ENCODE data around the gene RFTN1.

Gene RFTN1

DNA sequence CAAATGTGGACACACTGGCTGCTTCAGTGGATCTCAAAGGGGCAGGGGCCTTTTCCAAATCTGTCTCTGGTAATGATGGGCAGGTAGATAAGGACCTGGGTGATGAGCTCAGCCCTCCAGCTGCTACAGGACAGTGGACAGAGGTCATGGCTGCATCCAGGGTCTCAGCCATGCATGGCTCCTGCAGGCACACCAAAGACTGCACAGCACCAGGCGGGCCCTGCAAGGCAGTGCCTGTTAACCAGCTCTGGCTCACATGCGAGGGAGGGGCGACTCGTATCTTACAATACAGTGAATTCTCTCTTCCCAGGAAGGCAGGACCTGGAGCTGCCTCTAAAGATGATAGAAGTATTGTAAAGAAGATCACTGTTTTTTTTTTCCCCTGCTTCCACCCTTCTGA lies 189.8 kb downstream of the RFTN1 start:
- Histone ChIP-seq H3K4me3 (ENCODE audit: low read length) (no peak overlapping the region), H3K36me3 (ENCODE audit: control insufficient read depth, low read length) (peaks cover 96% of the 10 kb centered on the region), H3K4me1 (ENCODE audit: control insufficient read depth, low read length) (peaks cover 6% of the 10 kb centered on the region; the same call in 1 of the 2 replicates), H3K27ac (ENCODE audit: low read depth, low read length) (no peak overlapping the region), H3F3A (ENCODE audit: control insufficient read depth, insufficient read depth) (peaks cover 6% of the 10 kb centered on the region), H3K79me2 (ENCODE audit: control insufficient read depth, low read length) (peaks cover 49% of the 10 kb centered on the region), H3K9me2 (replicated peaks; ENCODE audit: control insufficient read depth, low read length) (no peaks in the 10 kb centered on the region), H4K20me1 (ENCODE audit: control insufficient read depth, insufficient read depth, low read depth, low read length) (peaks cover 2% of the 10 kb centered on the region; the same call in 1 of the 2 replicates), H3K4me2 (ENCODE audit: low read length) (no peak overlapping the region), H3K27me3 (ENCODE audit: control insufficient read depth, low read length) (no peaks in the 10 kb centered on the region), H3K9me3 (ENCODE audit: control insufficient read depth, insufficient read depth, low read length) (no peaks in the 10 kb centered on the region)
- no peak for TF ChIP-seq EZH2phosphoT487 (IDR thresholded peaks at IDR 0.05; ENCODE audit: borderline replicate concordance, low read length)
- TF ChIP-seq CTCF (IDR thresholded peaks at IDR 0.05; ENCODE audit: low read depth, low read length, poor library complexity, severe bottlenecking), result no peak

DNA sequence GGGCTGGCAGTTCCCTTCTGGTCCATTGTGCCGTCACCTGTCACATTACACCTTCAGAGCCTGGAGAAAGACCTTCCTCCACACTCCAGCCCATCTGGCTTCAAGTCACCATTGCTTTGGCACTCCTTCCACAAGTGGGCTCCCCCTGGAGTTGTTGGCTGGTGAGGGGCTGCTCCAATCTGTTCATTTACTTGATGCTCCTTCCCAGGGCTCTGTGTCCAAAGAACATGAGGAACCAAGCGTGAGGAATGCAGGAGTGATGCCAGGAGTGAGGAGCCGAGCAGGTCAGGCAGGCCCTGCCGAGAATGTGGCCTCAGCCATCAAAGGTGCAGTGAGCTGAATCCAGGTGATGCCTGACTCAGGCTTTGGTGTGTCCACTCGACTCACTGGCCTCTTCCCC lies 191.3 kb downstream of the RFTN1 start:
- Histone ChIP-seq H3K27me3 (ENCODE audit: control insufficient read depth, low read length) (no peaks in the 10 kb centered on the region), H3K4me2 (ENCODE audit: low read length) (no peak overlapping the region), H3K79me2 (ENCODE audit: control insufficient read depth, low read length) (peaks cover 44% of the 10 kb centered on the region), H3K4me1 (ENCODE audit: control insufficient read depth, low read length) (peaks cover 6% of the 10 kb centered on the region; the same call in 1 of the 2 replicates), H3K9me2 (replicated peaks; ENCODE audit: control insufficient read depth, low read length) (no peaks in the 10 kb centered on the region), H4K20me1 (ENCODE audit: control insufficient read depth, insufficient read depth, low read depth, low read length) (peaks cover 3% of the 10 kb centered on the region; the same call in 1 of the 2 replicates), H3K9me3 (ENCODE audit: control insufficient read depth, insufficient read depth, low read length) (no peaks in the 10 kb centered on the region), H3K36me3 (ENCODE audit: control insufficient read depth, low read length) (peaks cover 99% of the 10 kb centered on the region), H3K27ac (ENCODE audit: low read depth, low read length) (no peak overlapping the region), H3F3A (ENCODE audit: control insufficient read depth, insufficient read depth) (peaks cover 10% of the 10 kb centered on the region), H3K4me3 (ENCODE audit: low read length) (no peak overlapping the region)
- TF ChIP-seq EZH2phosphoT487 (IDR thresholded peaks at IDR 0.05; ENCODE audit: borderline replicate concordance, low read length) (no peak), CTCF (IDR thresholded peaks at IDR 0.05; ENCODE audit: low read depth, low read length, poor library complexity, severe bottlenecking) (no peak)

GRCh38 chr3:16320711-16321110 lies 192.8 kb downstream of the RFTN1 start:
- H3K36me3 ChIP-seq (ENCODE audit: control insufficient read depth, low read length), result peaks cover 99% of the 10 kb centered on the region
- H3K9me2 ChIP-seq (replicated peaks; ENCODE audit: control insufficient read depth, low read length), result no peaks in the 10 kb centered on the region
- H3K4me3 ChIP-seq (ENCODE audit: low read length), result no peak overlapping the region
- 0 out of 2 replicates have a peak, but pooled peaks cover 2% of the 10 kb centered on the region for H3K4me1 ChIP-seq (ENCODE audit: control insufficient read depth, low read length)
- H3F3A ChIP-seq (ENCODE audit: control insufficient read depth, insufficient read depth), result peaks cover 13% of the 10 kb centered on the region
- peaks cover 33% of the 10 kb centered on the region for H3K79me2 ChIP-seq (ENCODE audit: control insufficient read depth, low read length)
- TF ChIP-seq CTCF (IDR thresholded peaks at IDR 0.05; ENCODE audit: low read depth, low read length, poor library complexity, severe bottlenecking), result no peak
- no peak for TF ChIP-seq EZH2phosphoT487 (IDR thresholded peaks at IDR 0.05; ENCODE audit: borderline replicate concordance, low read length)
- no peak overlapping the region for H3K27ac ChIP-seq (ENCODE audit: low read depth, low read length)
- peaks cover 5% of the 10 kb centered on the region; the same call in 1 of the 2 replicates for H4K20me1 ChIP-seq (ENCODE audit: control insufficient read depth, insufficient read depth, low read depth, low read length)
- H3K9me3 ChIP-seq (ENCODE audit: control insufficient read depth, insufficient read depth, low read length), result no peaks in the 10 kb centered on the region
- H3K4me2 ChIP-seq (ENCODE audit: low read length), result no peak overlapping the region
- H3K27me3 ChIP-seq (ENCODE audit: control insufficient read depth, low read length), result no peaks in the 10 kb centered on the region

Data from DOHH2 (cell line).